Colonic mucosa (tissue), 4 donors: ENCODE results near the gene MCF2L. TPM values are rescaled to one million over a fixed set of nuclear protein-coding genes. Genes with fewer than 3 reads are reported as not detected.

Source experiments
- DNase-seq: peaks from one replicate; pipeline ENCODE4 v3.0.0-alpha.2; 2020
- H3K27ac ChIP-seq: fragments of 200-600 bp; one replicate; pipeline ENCODE4 v1.8.0; 2021
- H3K27me3 ChIP-seq: fragments of 200-600 bp; one replicate; pipeline ENCODE4 v1.8.0; 2021
- H3K36me3 ChIP-seq: fragments of 200-600 bp; one replicate; pipeline ENCODE4 v1.8.0; 2021
- H3K4me1 ChIP-seq: fragments of 200-600 bp; one replicate; pipeline ENCODE4 v1.8.0; 2021; ENCODE audit warnings: mild to moderate bottlenecking
- H3K4me3 ChIP-seq: fragments of 200-600 bp; one replicate; pipeline ENCODE4 v1.8.0; 2021
- H3K9ac ChIP-seq, 2 donors: one replicate each; pipeline ENCODE4 v1.7.0; 2013; ENCODE audit warnings: control low read depth in 2 of 2, low read depth in 2 of 2, low read length in 2 of 2
- H3K9me3 ChIP-seq: fragments of 200-600 bp; one replicate; pipeline ENCODE4 v1.8.0; 2021
- intact Hi-C: fragments of 100-400 bp; cut with DNase I; formaldehyde crosslinking; loops from one replicate; pipeline ENCODE4 v1.14.1; 2022
- total RNA-seq, 2 donors: library from RNA; stranded (reverse); fragmentation: NEBNext Ultra II Directional in 1 of 2; extraction: Animal tissue kit (Norgen Biotek cat#: 25700) in 1 of 2; gene quantifications; one replicate each; pipeline ENCODE4 v1.2.1, GENCODE V29; 2021
- TF ChIP-seq, protein P1 (sequence below): fragments of 200-600 bp; IDR thresholded peaks from one replicate; pipeline ENCODE4 v1.8.0; 2022; ENCODE audit warnings: antibody characterized with exemption, mild to moderate bottlenecking
- donor health status: healthy.
- donor health status: DM: no; HTN: no; CAD: no.
- donor health status: DM: no; HTN: no; CAD: no.

The MCF2L gene
- total RNA-seq, 2 donors from 2014 or later: 45.0 to 88.3 TPM

DNA sequence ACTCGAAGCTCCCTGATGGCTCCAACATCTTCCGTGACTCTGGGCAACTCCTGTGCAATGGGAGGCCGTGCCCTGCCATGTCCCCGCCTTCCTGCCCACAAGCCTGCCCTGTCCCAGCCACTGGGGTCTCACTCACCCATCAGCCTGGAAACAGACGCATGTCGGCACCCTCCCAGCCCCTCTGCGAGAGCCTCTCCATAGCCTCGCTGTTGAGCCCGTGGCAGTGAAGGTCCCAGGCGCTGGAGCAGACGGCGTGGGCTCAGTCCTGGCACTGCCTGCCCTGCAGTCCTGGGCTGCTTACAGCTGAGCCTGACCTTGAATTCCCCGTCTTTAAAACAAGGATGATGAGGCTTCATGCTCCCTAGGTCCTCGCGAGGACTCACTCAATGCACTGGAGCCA is 37.0 kb downstream of the MCF2L start:
- no peak for DNase-seq
- intact Hi-C loops: no loop called here
- H3K9me3 ChIP-seq: no peaks in the 10 kb centered on the region

DNA sequence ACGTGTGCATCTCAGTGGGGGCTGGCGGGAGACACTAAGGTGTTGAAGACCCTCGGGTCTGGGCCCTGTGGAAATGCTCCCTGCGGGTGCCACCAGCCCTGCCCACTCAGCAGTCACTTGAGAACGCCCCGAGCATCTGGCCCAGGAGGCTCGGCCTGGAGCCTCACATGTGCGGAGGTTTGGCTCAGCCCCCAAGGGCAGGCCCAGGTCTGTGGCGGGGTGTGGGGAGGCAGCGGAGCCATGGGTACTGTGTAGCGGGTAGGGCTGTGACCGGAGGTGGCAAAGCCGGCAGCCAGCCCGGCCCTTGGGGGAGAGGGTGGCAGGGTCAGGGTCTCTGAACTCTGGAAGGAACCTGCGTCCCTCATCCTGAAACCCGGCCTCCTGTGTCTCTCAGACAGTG is 37.6 kb downstream of the MCF2L start:
- no peak overlapping the region for H3K4me3 ChIP-seq
- no peaks in the 10 kb centered on the region for H3K4me1 ChIP-seq
- no peaks in the 10 kb centered on the region for H3K36me3 ChIP-seq
- H3K9ac ChIP-seq: no peak overlapping the region
- no peaks in the 10 kb centered on the region for H3K9me3 ChIP-seq
- no peak overlapping the region for H3K27ac ChIP-seq
- no peaks in the 10 kb centered on the region for H3K27me3 ChIP-seq
- no peak for DNase-seq
- intact Hi-C loops: no loop called here
- TF ChIP-seq, protein P1, sequence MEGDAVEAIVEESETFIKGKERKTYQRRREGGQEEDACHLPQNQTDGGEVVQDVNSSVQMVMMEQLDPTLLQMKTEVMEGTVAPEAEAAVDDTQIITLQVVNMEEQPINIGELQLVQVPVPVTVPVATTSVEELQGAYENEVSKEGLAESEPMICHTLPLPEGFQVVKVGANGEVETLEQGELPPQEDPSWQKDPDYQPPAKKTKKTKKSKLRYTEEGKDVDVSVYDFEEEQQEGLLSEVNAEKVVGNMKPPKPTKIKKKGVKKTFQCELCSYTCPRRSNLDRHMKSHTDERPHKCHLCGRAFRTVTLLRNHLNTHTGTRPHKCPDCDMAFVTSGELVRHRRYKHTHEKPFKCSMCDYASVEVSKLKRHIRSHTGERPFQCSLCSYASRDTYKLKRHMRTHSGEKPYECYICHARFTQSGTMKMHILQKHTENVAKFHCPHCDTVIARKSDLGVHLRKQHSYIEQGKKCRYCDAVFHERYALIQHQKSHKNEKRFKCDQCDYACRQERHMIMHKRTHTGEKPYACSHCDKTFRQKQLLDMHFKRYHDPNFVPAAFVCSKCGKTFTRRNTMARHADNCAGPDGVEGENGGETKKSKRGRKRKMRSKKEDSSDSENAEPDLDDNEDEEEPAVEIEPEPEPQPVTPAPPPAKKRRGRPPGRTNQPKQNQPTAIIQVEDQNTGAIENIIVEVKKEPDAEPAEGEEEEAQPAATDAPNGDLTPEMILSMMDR: no peak

More for the DNA sequence above, 37.0 kb downstream of the MCF2L start:
- Histone ChIP-seq H3K9ac (no peak overlapping the region), H3K4me1 (no peaks in the 10 kb centered on the region), H3K36me3 (no peaks in the 10 kb centered on the region), H3K27me3 (no peaks in the 10 kb centered on the region), H3K27ac (no peak overlapping the region), H3K4me3 (no peak overlapping the region)
- TF ChIP-seq, protein P1: no peak

DNA sequence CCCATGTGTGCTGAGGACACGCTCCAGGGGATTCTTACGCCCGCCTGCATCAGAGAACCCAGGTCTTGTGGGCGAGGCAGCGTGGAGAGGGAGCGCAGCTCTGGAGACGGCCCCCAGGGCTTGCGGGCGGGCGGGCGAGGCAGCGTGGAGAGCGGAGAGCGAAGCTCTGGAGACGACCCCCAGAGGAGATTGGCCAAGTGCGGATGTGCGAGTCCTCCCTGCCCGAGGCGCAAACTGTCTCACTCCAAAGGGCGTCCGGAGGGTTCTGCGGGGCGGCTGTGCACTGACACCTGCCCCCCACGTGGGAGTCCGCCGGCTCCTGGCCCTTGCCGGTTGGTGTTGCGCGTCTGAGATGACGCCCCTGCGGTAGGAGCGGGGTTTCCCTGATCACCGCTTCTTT is 39.8 kb downstream of the MCF2L start:
- Histone ChIP-seq H3K9ac (no peak overlapping the region), H3K27me3 (no peaks in the 10 kb centered on the region), H3K9me3 (no peaks in the 10 kb centered on the region), H3K36me3 (no peaks in the 10 kb centered on the region), H3K27ac (no peak overlapping the region), H3K4me1 (no peaks in the 10 kb centered on the region), H3K4me3 (no peak overlapping the region)
- no peak for DNase-seq
- intact Hi-C loops: no loop called here
- TF ChIP-seq, protein P1: no peak

DNA sequence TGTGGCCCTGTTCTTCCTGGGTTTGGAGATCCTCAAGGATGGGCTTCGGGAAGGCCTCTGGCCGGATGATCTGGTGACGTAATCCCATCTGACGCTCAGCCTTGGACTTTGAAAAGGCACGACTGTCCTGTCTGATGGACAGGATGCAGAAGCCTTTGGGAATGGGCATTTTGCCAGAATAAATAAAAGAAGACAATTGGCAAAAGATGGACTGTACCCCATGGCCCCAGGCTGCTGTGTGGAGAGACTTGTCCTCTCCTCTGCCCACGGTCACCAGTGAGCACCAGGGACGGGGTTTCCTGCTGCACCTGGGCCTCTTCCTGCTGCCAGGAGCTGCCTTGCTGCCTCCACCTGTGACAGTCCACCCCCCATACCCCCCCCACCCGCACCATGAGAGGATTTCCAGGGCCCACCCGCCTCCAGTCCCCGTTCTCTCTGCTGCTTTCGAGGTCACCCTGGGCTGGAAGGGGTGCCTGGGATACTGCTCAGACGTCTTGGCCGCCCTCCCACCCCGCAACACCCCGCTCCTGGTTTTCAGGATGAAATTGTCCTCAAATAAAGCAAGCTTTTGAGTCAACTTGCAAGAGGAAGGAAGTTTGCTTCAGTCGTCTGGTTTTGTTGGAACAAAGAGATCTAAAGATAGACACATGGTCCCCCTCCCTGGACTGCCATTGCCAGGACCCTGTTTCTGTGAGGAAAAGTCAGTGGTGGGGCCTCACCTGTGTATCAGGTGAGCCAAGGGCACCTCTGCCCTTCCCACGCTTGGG is 40.9 kb downstream of the MCF2L start:
- TF ChIP-seq, protein P1: no peak
- Histone ChIP-seq H3K4me1 (no peaks in the 10 kb centered on the region), H3K36me3 (no peaks in the 10 kb centered on the region), H3K4me3 (no peak overlapping the region), H3K9ac (no peak overlapping the region), H3K27me3 (no peaks in the 10 kb centered on the region), H3K9me3 (no peaks in the 10 kb centered on the region), H3K27ac (no peak overlapping the region)
- no peak for DNase-seq
- intact Hi-C loops: no loop called here

DNA sequence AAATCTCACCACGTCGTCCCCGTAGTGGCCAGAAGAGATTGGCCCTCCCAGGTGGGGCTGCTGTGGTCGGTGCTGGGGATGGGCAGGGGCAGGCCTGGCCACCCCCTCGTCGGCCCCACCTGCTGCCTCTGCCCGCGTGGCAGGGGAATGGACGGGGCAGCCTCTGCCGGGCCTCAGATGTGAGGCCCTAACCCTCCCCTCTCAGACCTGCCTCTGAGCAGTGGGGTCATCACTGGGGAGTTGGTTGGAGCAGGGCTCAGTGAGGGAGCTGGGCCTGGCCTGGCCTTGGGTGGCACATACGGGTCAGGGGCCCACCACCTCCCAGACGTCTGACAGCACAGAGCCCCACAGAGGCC is 41.5 kb downstream of the MCF2L start:
- H3K27ac ChIP-seq: no peak overlapping the region
- TF ChIP-seq, protein P1: no peak
- no peaks in the 10 kb centered on the region for H3K9me3 ChIP-seq
- no peaks in the 10 kb centered on the region for H3K27me3 ChIP-seq
- H3K4me3 ChIP-seq: no peak overlapping the region
- no peaks in the 10 kb centered on the region for H3K4me1 ChIP-seq
- no peak for DNase-seq
- H3K36me3 ChIP-seq: no peaks in the 10 kb centered on the region
- no peak overlapping the region for H3K9ac ChIP-seq
- intact Hi-C loops: no loop called here
